Measurements from ENCODE around the gene OR2M7. TPM values are rescaled to one million over a fixed set of nuclear protein-coding genes. Genes with fewer than 3 reads are reported as not detected.
"Not testable (repeated sequence)": the region's sequence is repeated elsewhere in the genome, so short reads cannot be mapped to it uniquely, and the experiment has no call there.

The OR2M7 gene, protein sequence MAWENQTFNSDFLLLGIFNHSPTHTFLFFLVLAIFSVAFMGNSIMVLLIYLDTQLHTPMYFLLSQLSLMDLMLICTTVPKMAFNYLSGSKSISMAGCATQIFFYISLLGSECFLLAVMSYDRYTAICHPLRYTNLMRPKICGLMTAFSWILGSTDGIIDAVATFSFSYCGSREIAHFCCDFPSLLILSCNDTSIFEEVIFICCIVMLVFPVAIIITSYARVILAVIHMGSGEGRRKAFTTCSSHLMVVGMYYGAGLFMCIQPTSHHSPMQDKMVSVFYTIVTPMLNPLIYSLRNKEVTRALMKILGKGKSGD
- polyA plus RNA-seq (2014; cell fraction: cytosol; rRNA removed): not detected in 2 replicates
- polyA plus RNA-seq (2014; cell fraction: nucleus; rRNA removed): not detected in 2 replicates

DNA sequence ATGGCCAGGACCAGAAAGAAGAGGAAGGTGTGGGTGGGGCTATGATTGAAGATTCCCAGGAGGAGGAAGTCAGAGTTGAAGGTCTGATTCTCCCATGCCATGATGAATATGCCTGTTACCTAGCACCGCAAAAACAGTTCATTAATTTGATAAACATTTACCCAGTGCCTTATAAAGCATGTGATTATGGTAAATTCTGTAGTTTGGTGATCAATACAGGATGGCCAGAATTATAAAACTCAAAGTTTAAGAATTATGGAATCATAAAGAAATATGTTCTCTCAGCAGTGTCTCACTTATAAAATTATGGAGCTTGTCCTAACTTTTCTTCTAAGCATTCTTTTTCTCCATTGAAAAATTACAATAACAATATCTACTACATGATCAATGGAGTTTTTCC is at the start of gene OR2M7:
Gene OR2M7, minus strand, starts transcription at position 101 of the 400 bp plus-strand sequence. Its CDS starts 0 bp downstream, at position 101.
- no peak for DNase-seq (ENCODE audit: low spot score)

DNA sequence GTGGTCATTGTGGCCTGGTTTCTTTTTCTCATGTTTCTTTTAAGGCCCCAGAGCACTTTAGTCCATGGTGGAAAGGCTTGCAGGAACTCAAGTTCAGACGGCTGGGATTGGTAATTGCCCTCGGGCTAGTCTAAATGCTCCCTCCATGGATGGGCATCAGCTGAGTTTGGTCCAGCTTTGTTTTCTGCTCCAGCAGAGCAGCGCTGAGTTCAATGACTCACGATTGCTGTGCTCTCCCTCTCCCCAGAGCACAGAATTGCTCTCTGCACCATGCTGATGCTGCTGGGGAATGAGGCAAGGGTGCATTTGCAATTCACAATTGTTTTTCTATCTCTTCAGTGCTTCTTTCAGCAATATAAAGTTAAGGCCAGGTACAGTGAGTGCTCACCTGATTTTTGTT is 49.4 kb upstream of the OR2M7 start:
- DNase-seq (ENCODE audit: low spot score): no peak

DNA sequence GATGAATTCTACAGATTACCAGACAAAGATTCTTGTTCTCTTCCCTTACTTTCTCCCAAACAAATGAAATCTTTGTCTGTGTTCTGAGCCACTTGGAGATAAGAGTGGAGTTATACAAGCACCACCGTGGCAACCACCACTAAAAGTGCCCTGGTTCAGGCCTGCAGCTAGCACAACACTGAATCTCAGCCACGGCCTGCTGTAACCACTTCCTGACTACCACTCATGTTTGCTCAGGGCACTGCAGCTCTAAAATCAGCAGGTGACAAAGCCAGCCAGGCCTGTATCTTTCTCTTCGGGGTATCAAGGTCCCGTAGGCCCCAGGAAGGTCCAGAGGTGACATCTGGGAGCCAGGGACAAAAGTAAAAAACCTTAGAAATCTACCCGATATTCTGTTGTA is 48.0 kb upstream of the OR2M7 start:
- DNase-seq (ENCODE audit: low spot score): no peak

DNA sequence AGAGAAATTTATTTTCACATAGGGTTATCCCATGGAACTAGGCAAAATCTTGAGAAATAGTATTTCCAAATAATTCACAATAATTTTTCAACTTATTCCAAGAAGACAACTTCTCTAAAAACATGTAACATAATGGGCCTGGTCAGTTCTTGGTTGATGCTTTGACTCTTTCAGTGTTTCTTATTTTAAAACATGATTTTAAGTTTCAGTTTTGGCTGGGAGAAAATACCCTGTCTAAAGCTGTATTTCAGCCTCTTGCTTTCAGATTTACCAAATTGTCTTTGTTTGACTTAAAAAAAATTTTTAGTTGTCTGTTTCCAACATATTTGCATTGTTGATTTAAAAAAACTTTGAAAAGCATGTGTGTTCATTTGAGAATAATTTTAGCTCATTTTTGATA is 42.2 kb upstream of the OR2M7 start:
- no peak for DNase-seq (ENCODE audit: low spot score)

DNA sequence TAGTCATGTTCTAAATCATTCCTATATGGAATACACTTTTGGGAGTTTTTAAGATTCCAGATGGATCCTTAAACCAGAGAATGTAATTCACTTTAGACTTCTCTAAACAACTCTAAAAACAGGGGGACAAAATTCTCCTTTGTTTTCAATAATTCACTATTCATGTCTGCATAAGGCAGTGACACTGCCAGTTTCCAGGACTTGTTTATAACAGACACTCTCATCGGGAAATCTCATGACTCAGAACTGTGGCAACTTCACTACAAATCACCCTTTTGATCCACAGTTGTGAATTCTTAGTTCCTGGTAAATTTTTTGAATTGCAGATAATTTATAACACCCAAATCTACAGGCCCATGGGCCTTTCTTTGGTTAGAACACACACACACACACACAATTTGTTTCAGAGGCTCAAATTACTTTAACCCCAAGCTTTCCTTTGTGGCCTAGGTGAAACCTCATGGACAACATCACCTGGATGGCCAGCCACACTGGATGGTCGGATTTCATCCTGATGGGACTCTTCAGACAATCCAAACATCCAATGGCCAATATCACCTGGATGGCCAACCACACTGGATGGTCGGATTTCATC is 36.9 kb upstream of the OR2M7 start, which contains the start of gene OR2T4:
Gene OR2T4, plus strand, starts transcription at position 545 of the 595 bp plus-strand sequence. Its CDS starts 0 bp downstream, at position 545.
- DNase-seq (ENCODE audit: low spot score): no peak

DNA sequence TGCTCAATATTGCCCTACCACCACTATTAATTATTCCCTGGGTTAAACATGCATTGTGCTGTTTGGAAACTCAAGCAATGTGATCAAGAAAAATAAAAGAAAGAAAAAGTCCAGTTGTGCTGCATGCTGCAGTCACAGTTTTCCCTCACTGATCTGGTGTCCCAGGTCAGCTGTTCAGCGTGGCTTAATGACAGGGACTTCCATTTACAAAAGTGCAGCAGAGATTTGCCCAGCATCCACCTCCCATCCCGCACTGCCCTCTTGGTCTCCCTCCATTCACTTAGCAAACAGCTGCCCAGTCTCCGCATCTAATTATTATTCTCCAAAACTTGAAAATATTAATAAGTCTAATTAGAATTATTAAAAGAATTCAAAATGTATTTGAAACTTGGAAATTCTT is 35.0 kb upstream of the OR2M7 start:
- DNase-seq (ENCODE audit: low spot score): no peak

DNA sequence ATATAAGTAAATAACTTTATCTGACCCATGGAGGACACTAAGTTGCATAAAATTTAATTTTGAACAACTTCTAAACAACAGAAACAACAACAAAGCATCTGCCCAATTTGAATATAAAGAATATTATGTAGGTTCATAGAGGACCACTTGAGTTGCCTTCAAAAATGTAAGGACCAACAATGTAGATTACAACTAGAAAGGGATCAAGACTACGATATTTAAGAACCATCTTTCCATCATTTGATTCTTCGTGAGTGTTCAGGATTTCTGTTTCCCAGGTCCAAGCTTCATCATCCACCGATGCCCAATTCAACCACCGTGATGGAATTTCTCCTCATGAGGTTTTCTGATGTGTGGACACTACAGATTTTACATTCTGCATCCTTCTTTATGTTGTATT is 24.1 kb upstream of the OR2M7 start, which contains the start of gene OR14C36:
Gene OR14C36, plus strand, starts transcription at position 301 of the 400 bp plus-strand sequence. Its CDS starts 0 bp downstream, at position 301.
- DNase-seq (ENCODE audit: low spot score): no peak

DNA sequence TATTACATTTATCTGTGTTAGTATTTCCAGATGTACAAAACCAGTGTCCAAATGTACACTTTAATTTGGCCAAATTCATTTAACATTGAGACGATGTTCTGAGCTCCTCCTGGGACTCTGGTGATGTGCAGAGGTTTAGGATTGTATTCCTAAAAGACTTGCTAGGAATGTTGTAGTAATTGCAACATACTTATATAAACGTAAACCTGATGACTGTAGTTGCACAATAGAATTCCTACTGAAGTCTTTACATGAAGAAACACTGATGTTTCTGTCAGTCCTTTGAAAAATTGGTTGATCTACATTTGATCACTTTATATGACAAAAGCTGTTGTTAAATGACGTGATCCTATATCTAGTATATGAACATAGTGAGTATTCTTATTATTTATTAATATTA is 19.1 kb upstream of the OR2M7 start:
- DNase-seq (ENCODE audit: low spot score): no peak

DNA sequence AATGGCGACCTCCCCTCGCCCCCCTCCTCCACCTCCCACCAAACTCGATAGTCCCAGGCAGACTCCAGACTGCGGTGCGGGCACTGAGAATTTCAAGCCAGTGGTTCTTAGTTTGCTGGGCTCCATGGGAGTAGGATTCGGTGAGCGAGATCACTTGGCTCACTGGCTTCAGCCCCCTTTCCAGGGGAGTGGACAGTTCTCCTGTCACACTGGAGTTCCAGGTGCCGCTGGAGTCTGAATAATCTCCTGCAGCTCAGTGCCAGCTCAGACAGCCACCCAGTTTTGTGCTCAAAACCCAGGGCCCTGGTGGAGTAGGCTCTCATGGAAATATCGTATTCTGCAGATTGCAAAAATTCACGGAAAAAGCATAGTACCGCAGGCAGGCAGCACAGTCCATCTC is 7.6 kb downstream of the OR2M7 start:
- DNase-seq (ENCODE audit: low spot score): no peak

DNA sequence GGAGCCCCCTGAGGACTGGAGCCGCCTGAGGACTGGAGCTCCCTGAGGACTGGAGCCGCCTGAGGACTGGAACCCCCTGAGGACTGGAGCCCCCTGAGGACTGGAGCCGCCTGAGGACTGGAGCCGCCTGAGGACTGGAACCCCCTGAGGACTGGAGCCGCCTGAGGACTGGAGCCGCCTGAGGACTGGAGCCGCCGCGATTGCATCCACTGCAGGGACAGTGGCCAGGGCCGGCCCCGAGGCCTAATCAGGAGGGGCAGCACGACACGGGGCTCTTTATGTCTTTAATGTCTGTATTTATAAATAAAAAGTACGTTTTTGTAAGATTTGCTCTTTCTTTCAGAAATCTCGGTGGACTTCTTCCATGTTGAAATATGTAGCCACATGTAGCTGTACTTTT is 17.6 kb downstream of the OR2M7 start:
- DNase-seq (ENCODE audit: low spot score): not testable (repeated sequence)

DNA sequence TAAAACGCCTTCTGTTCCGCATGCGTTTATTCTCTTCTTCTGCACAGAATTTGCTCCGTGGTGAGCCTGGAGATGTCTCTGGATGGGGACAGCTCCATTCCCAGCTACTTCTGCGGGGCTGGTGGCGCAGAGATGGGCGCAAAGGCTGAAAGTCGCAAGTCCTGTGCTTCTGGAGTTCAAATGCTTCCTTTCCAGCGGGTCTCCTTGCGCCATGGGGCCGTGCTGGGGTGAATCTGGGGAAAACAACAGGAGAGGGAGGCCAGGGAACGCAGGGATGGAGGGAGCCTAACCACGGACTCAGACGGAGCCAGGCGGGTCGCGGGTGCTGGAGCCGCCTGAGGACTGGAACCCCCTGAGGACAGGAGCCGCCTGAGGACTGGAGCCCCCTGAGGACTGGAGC is 18.3 kb downstream of the OR2M7 start:
- DNase-seq (ENCODE audit: low spot score): no peak

DNA sequence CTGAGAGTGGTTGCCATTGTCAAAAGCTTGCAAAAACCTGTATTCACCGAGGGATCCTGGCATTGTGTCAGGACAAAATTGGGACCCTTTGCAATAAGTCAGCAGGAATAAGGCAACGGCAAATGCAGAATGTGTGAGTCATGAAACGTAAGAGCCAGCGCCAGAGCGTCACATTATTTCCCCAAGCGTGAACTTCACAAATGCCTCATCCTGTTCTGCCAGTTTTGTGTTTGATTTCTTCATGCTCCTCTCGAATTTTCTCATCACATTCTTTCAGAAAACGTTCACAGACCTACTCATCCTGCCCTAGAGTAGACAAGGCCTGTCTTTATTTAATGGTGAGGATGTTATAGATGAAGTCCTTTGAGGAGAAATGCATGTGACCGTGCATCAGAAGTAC is 18.7 kb downstream of the OR2M7 start:
- not testable (repeated sequence) for DNase-seq (ENCODE audit: low spot score)

DNA sequence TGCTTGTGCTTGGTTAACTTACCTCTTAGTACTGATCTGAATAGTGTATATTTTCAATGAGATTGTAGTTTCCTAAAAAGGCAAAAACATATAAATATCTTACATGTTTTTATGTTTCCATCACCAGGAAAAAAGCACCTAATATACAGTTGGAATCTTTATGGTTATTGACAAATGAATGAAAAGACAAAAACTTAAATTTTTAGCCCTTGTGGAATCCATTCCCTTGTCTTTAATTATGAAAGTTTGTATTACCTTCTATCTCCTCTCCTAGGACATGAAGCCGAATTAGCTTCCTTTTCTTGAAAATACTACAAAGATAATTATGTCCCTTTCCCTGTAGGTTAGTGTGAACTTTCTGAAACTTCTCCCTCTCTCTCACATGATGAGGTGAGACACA is 21.0 kb downstream of the OR2M7 start, which contains the start of gene OR2T12:
Gene OR2T12, minus strand, starts transcription at position 101 of the 400 bp plus-strand sequence. CDS start 7,846 bp downstream, outside the sequence.
- DNase-seq (ENCODE audit: low spot score): no peak

DNA sequence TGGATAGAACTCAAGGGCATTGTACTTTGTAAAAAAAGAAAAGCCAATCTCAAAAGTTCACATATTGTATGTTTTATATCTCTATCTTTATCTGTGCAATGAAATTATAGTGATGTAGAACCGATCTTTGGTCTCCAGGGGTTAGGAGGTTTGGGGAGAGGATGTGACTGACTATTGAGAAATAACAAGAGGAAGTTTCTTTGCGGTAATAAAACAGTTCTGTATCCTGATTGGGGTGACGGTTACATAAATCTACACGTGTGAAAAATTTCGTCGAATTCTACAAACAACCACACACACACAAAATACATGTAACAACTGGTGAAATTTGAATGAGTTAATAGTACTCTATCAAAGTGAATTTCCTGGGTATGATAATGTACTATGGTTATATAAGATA is 36.0 kb downstream of the OR2M7 start:
- no peak for DNase-seq (ENCODE audit: low spot score)

DNA sequence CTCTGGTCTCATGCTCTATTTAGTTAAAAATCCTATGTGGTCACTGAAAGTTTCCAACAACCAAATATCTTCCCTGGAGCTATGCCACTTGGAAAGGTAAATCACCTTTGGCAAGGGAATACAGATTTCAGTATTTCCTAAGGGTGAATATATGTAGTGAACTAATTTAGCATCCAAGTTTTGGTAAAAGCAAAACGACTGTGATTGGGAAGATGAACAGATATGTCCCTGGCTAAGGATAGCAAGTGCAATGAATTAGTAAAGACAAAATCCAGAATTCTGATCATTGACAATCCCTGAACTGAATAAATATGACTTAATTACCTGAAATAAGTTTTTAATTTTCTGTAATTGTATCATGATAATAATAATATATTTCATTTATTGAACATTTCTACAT is 46.5 kb downstream of the OR2M7 start, which contains the start of gene OR2T33:
Gene OR2T33, minus strand, starts transcription at position 101 of the 400 bp plus-strand sequence. CDS start 4,162 bp downstream, outside the sequence.
- no peak for DNase-seq (ENCODE audit: low spot score)

Measured in SK-N-DZ (cell line).